HG02678 (cell line): Measurements from ENCODE around the gene IL12RB2.
A peak's percentile ranks its signal among the peaks of the same experiment; 100 is the strongest.
"Not testable (repeated sequence)": the region's sequence is repeated elsewhere in the genome, so short reads cannot be mapped to it uniquely, and the experiment has no call there.

Experiments
- ATAC-seq: cut with Tn5 transposase; IDR thresholded peaks from one replicate; pipeline ENCODE4 v1.9.1; 2021; ENCODE audit warnings: mild to moderate bottlenecking, moderate library complexity; ENCODE audit not compliant: unreplicated experiment

Gene IL12RB2

GRCh38 chr1:67393737-67394136, 86.1 kb downstream of the IL12RB2 start:
- no peak for ATAC-seq

GRCh38 chr1:67394548-67394947, 86.9 kb downstream of the IL12RB2 start:
- no peak for ATAC-seq

- no peak for ATAC-seq
Observed at GRCh38 chr1:67399199-67399993, 91.7 kb downstream of the IL12RB2 start.

DNA sequence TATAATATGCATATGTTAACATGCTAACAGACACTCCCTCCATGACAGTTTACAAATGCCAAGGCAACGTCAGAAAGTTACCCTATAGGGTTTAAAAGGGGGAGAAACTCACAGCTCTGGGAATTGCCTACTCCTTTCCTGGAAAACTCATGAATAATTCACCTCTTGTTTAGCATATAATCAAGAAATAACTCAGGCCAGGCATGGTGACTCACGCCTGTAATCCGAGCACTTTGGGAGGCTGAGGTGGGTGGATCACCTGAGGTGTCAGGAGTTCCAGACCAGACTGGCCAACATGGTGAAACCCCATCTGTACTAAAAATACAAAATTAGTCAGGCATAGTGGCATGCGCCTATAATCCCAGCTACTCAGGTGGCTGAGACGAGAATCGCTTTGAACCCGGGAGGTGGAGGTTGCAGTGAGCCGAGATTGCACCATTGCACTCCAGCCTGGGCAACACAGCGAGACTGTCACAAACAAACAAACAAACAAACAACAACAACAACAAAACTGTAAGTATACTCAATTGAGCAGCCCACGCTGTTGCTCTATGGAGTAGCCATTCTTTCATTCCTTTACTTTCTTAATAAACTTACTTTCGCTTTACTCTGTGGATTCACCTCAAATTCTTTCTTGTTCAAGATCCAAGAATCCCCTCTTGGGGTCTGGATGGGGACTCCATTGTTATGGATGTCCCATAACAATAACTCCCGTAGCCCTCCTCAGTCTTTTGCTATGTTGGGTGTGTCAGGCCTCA, 92.5 kb downstream of the IL12RB2 start:
- ATAC-seq = not testable (repeated sequence)

DNA sequence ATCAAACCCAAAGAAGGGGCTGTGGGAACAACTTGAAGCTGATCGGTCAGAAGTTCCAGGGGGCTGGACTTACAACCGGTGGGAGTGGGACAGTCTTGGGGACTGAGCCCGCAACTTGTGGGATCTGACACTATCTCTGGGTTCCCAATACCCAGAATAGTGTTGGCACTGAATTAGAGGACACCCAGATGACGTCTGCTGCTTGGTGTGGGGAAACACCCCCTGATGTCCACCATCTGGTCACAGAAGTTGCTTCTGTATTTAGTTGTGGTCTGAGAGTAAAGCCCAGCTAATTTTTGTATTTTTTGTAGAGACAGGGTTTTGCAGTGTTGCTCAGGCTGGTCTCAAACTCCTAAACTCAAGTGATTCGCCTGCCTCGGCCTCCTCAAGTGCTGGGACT, 93.8 kb downstream of the IL12RB2 start:
- no peak for ATAC-seq

GRCh38 chr1:67404212-67404620, 96.5 kb downstream of the IL12RB2 start:
- ATAC-seq = no peak

- no peak for ATAC-seq
Observed at GRCh38 chr1:67405473-67406245, 98.0 kb downstream of the IL12RB2 start.

DNA sequence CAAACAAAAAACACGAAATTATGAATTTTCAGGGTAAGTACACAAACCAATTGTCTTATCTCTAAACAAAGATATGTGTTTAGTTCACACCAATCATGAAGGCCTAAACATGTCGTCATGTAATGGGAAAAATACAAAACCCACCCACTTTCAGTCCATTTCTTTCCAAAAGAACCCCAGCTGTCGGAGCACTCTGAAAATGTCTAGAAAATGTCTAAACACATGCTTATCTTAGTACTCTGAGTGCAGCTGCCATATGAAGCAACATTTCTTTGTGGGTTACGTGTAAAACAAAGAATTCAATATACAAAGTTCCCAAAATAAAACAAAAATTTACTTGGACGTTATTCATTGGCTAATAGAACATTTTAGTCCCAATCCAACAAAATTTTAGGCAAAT, 99.8 kb downstream of the IL12RB2 start:
- no peak for ATAC-seq

DNA sequence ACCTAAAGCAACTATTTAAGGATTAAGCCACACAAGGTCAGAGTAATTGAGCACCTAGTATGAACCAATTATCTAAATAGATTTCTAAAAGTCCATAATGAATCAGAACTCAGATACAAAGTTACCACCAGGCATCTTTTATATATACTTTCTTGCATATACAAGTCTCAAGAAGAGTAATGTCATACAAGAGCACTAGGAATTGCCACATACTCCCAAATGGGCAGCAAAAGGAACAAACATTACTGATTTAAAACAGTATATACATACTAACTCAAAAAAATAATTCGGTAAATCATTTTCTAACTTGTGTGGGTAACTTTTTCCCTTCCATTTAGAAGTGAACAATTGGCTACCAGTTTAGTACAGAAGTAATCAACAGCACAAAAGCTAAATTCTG, 100.5 kb downstream of the IL12RB2 start:
- ATAC-seq = no peak

DNA sequence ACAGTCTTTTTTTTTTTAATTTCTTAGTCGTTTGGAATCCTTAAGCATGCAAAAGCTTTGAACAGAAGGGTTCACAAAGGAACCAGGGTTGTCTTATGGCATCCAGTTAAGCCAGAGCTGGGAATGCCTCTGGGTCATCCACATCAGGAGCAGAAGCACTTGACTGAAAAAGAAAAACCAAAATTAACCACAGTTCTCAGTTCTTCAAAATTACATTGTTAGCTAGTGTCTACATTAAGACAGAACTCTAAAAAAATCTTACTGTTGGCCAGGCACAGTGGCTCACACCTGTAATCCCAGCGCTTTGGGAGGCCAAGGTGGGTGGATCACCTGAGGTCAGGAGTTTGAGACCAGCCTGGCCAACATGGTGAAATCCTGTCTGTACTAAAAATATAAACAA, 105.4 kb downstream of the IL12RB2 start:
- ATAC-seq = not testable (repeated sequence)

GRCh38 chr1:67414574-67414973, 106.9 kb downstream of the IL12RB2 start:
- ATAC-seq = no peak

- no peak for ATAC-seq
Observed at GRCh38 chr1:67415041-67415440, 107.4 kb downstream of the IL12RB2 start.

GRCh38 chr1:67417733-67418132, 110.1 kb downstream of the IL12RB2 start:
- ATAC-seq = not testable (repeated sequence)

GRCh38 chr1:67418839-67419586, 111.3 kb downstream of the IL12RB2 start:
- no peak for ATAC-seq

- no peak for ATAC-seq
Observed at GRCh38 chr1:67420835-67421492, 113.3 kb downstream of the IL12RB2 start.

- ATAC-seq = no peak
Observed at GRCh38 chr1:67427465-67427864, 119.8 kb downstream of the IL12RB2 start.

- no peak for ATAC-seq
Observed at GRCh38 chr1:67427947-67428346, 120.3 kb downstream of the IL12RB2 start.

- no peak for ATAC-seq
Observed at GRCh38 chr1:67429011-67429527, 121.4 kb downstream of the IL12RB2 start.

- peak; percentile 3 for ATAC-seq
Observed at GRCh38 chr1:67429528-67430357, 122.1 kb downstream of the IL12RB2 start.
